ENCODE measurements around the gene MTCL1.

GRCh38 chr18:8843005-8843404 is 137.6 kb downstream of the MTCL1 start:
- TF ChIP-seq CTCF (IDR thresholded peaks at IDR 0.05) (no peak), POLR2A (IDR thresholded peaks at IDR 0.05) (no peak)
